Body of pancreas (tissue), 4 donors: Measurements from ENCODE around the gene HIPK3. TPM values are rescaled to one million over a fixed set of nuclear protein-coding genes. Genes with fewer than 3 reads are reported as not detected.
A peak's percentile ranks its signal among the peaks of the same experiment; 100 is the strongest.

ENCODE experiments used
- ATAC-seq: fragments of 150-250 bp; one replicate; pipeline ENCODE4 v1.9.1; 2016
- DNase-seq, 4 donors: peaks; one replicate each; pipeline ENCODE4 v3.0.0-alpha.2; 2019
- H3K27ac ChIP-seq, 4 donors: fragments of 200-600 bp; sonication (generic); 1 replicate in 3 of 4; 2 replicates in 1 of 4; pipeline versions ENCODE4 v1.5.1 to v1.6.1; 2016 to 2019; ENCODE audit warnings: mild to moderate bottlenecking in 1 of 4, mixed read lengths in 1 of 4, moderate library complexity in 1 of 4
- H3K27me3 ChIP-seq, 2 donors: fragments of 200-600 bp; sonication (generic); one replicate each; pipeline ENCODE4 v1.6.0; 2016; ENCODE audit warnings: mild to moderate bottlenecking in 1 of 2
- H3K36me3 ChIP-seq, 2 donors: fragments of 200-600 bp; sonication (generic); replicated peaks in 1 of 2; 2 replicates each; pipeline ENCODE4 v1.5.1; 2016; ENCODE audit warnings: low read depth in 2 of 2; ENCODE audit not compliant: insufficient read depth in 1 of 2
- H3K4me1 ChIP-seq: fragments of 200-600 bp; sonication (generic); one replicate; pipeline ENCODE4 v1.6.0; 2016
- H3K4me3 ChIP-seq, 2 donors: fragments of 200-600 bp; sonication (generic); 1 replicate in 1 of 2; 2 replicates in 1 of 2; pipeline ENCODE4 v1.5.1; 2016 to 2019
- H3K9me3 ChIP-seq, 3 donors: fragments of 200-600 bp; sonication (generic); 1 replicate in 2 of 3; 2 replicates in 1 of 3; pipeline ENCODE4 v1.5.1; 2016
- POLR2A ChIP-seq, 3 donors: fragments of 450-650 bp; IDR thresholded peaks; one replicate each; pipeline ENCODE4 v1.6.1; 2016; ENCODE audit warnings: antibody characterized with exemption in 3 of 3, mild to moderate bottlenecking in 2 of 3
- WGBS, 2 donors: methylation state at CpG; one replicate each; pipeline ENCODE4 v1.1.5; 2017; 5-methylcytosine and 5-hydroxymethylcytosine counted together
- intact Hi-C: fragments of 100-400 bp; cut with DNase I; formaldehyde crosslinking; loops from one replicate; pipeline ENCODE4 v1.15.1; 2023
- total RNA-seq, 2 donors: library from RNA; depleted of rRNA; stranded (reverse); fragments of >200 nt; gene quantifications; one replicate each; pipeline ENCODE4 v1.1.0, GENCODE V29; 2016
- TF ChIP-seq, protein P1 (sequence below), 7 experiments: fragments of 450-650 bp in 4 of 7; fragments of 200-600 bp in 3 of 7; sonication (generic) in 3 of 7; IDR thresholded peaks; one replicate each; pipeline ENCODE4 v1.5.1; 2016 to 2019; ENCODE audit warnings: antibody characterized with exemption in 7 of 7

HIPK3 gene
- total RNA-seq, 2 donors from 2014 or later, result 51.7 to 57.1 TPM

- Histone ChIP-seq H3K36me3 (no peaks in the 10 kb centered on the region), H3K4me3 (no peak overlapping the region), H3K9me3 (no peaks in the 10 kb centered on the region), H3K4me1 (peaks cover 73% of the 10 kb centered on the region), H3K27me3 (no peaks in the 10 kb centered on the region), H3K27ac (no peak overlapping the region)
- TF ChIP-seq, protein P1, sequence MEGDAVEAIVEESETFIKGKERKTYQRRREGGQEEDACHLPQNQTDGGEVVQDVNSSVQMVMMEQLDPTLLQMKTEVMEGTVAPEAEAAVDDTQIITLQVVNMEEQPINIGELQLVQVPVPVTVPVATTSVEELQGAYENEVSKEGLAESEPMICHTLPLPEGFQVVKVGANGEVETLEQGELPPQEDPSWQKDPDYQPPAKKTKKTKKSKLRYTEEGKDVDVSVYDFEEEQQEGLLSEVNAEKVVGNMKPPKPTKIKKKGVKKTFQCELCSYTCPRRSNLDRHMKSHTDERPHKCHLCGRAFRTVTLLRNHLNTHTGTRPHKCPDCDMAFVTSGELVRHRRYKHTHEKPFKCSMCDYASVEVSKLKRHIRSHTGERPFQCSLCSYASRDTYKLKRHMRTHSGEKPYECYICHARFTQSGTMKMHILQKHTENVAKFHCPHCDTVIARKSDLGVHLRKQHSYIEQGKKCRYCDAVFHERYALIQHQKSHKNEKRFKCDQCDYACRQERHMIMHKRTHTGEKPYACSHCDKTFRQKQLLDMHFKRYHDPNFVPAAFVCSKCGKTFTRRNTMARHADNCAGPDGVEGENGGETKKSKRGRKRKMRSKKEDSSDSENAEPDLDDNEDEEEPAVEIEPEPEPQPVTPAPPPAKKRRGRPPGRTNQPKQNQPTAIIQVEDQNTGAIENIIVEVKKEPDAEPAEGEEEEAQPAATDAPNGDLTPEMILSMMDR (IDR thresholded peaks at IDR 0.05), result no peak
- TF ChIP-seq POLR2A (IDR thresholded peaks at IDR 0.05), result no peak
- DNase-seq (no peak), ATAC-seq (no peak)
- intact Hi-C loops, result no loop called here
These were observed 7.7 kb downstream of the HIPK3 start for GRCh38 chr11:33264926-33265325.

GRCh38 chr11:33266393-33267215, 9.4 kb downstream of the HIPK3 start:
- no peaks in the 10 kb centered on the region for H3K27me3 ChIP-seq
- no peak for TF ChIP-seq POLR2A (IDR thresholded peaks at IDR 0.05)
- TF ChIP-seq, protein P1 (IDR thresholded peaks at IDR 0.05), result no peak
- peaks cover 64% of the 10 kb centered on the region for H3K4me1 ChIP-seq
- H3K27ac ChIP-seq, result peak overlapping the region in 2 of 4 donors; percentile 40 to 46
- 41 to 45% methylated on average over 8 of the region's 8 CpGs for WGBS, 2 donors
- no peak overlapping the region for H3K4me3 ChIP-seq
- peak; percentile 69 for ATAC-seq
- peak; percentile 40 to 72 (median 55) for DNase-seq
- no peaks in the 10 kb centered on the region for H3K36me3 ChIP-seq
- intact Hi-C loops, result no loop called here
- H3K9me3 ChIP-seq, result no peaks in the 10 kb centered on the region

- intact Hi-C loops, result no loop called here
- DNase-seq, result no peak
- WGBS, 2 donors, result 72 to 73% methylated on average over 4 of the region's 4 CpGs
- Histone ChIP-seq H3K27me3 (no peaks in the 10 kb centered on the region), H3K4me1 (peaks cover 54% of the 10 kb centered on the region), H3K9me3 (no peaks in the 10 kb centered on the region), H3K36me3 (no peaks in the 10 kb centered on the region), H3K4me3 (no peak overlapping the region), H3K27ac (peak overlapping the region in 1 of 4 donors; percentile 6)
- no peak for ATAC-seq
- TF ChIP-seq, protein P1 (IDR thresholded peaks at IDR 0.05), result no peak
- no peak for TF ChIP-seq POLR2A (IDR thresholded peaks at IDR 0.05)
These were observed 11.9 kb downstream of the HIPK3 start for GRCh38 chr11:33268945-33269540.

DNA sequence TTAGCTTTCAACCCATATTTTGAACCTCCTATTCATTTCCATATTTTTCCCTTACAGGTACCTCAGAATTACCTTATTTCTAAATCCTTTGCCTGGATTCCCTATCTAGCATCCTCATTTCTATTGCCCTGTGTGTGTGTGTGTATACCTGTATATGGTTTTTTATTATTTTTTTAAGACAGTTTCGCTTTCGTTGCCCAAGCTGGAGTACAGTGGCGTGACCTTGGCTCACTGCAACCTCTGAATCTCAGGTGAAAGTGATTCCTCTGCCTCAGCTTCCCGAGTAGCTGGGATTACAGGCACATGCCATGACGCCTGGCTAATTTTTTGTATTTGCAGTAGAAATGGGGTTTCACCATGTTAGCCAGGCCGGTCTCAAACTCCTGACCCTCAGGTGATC, 12.6 kb downstream of the HIPK3 start:
- no peaks in the 10 kb centered on the region for H3K27me3 ChIP-seq
- no peak for DNase-seq

More for the DNA sequence above, 12.6 kb downstream of the HIPK3 start:
- H3K4me1 ChIP-seq, result peaks cover 55% of the 10 kb centered on the region
- no peaks in the 10 kb centered on the region for H3K9me3 ChIP-seq
- TF ChIP-seq, protein P1 (IDR thresholded peaks at IDR 0.05), result no peak
- TF ChIP-seq POLR2A (IDR thresholded peaks at IDR 0.05), result no peak
- no peak for ATAC-seq
- H3K36me3 ChIP-seq, result no peaks in the 10 kb centered on the region
- H3K4me3 ChIP-seq, result no peak overlapping the region
- 78% methylated on average over 6 of the region's 6 CpGs for whole genome bisulfite sequencing, 2 donors
- intact Hi-C loops, result no loop called here
- H3K27ac ChIP-seq, result peak overlapping the region in 1 of 4 donors; percentile 6
